22Rv1 (cell line): ENCODE data around the gene MAN1A1.

Experiments
- H3K27ac ChIP-seq: fragments of 450-650 bp; 2 replicates; pipeline ENCODE4 v1.5.1; 2017
- CTCF ChIP-seq: fragments of 450-650 bp; IDR thresholded peaks from 2 replicates; pipeline ENCODE4 v1.5.1; 2017; ENCODE audit warnings: mild to moderate bottlenecking
- ZFX ChIP-seq: fragments of 450-650 bp; IDR thresholded peaks from 2 replicates; pipeline ENCODE4 v1.6.1; 2017; ENCODE audit warnings: antibody characterized with exemption, borderline replicate concordance

MAN1A1 gene

DNA sequence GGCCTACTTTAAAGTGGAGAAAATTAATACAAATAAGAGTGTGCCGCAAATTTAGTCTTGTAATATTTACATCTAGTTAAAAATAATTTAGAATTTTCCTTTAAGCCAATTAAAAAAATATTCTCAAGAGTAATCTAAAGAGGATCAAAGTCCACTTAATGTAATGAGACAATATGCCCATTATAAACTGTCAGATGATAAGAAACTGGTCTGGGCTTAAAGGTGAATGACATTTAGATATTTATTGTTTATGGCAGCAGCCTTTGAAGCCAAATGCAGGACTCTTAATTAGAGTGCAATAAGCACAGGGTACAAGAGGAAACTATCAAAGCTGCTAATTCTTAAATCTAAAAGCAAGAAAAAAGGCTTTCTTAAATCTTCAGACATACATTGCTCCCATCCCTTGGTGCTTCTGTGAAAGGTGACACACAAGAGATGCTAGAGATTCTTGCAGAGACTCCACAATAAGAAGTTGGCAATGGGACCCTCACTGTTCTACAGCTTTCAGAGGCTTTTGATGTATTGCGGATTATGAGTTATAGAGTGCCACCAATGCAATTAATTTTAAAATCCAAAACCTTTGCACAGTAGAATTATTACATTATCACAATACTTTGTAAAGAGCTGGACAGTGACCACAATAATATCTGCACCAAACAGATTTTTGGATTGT lies 116.1 kb downstream of the MAN1A1 start:
- TF ChIP-seq CTCF = no peak
- TF ChIP-seq ZFX = no peak
- H3K27ac ChIP-seq = no peak overlapping the region

GRCh38 chr6:119231394-119231793 lies 118.2 kb downstream of the MAN1A1 start:
- TF ChIP-seq ZFX (no peak), CTCF (no peak)
- H3K27ac ChIP-seq = no peak overlapping the region

DNA sequence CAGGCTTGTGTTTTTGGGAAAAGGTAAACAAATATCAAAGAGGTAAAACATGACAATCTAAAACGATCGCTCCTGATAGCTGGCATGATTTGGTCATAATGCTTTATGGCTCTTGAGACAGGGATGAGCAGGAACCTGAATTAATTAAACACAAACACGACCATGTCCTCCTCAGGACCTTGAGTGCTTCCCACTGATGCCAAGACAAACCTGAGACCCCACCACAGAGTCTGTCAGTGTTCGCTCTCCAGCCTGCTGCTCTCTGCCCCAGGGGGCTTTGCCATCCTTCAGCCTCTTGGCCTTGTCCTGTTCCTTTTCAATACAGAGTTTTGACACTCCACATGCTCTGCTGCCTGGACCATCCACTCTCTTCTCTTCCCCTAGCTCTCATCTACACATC lies 119.4 kb downstream of the MAN1A1 start:
- TF ChIP-seq ZFX (no peak), CTCF (no peak)
- H3K27ac ChIP-seq = no peak overlapping the region

DNA sequence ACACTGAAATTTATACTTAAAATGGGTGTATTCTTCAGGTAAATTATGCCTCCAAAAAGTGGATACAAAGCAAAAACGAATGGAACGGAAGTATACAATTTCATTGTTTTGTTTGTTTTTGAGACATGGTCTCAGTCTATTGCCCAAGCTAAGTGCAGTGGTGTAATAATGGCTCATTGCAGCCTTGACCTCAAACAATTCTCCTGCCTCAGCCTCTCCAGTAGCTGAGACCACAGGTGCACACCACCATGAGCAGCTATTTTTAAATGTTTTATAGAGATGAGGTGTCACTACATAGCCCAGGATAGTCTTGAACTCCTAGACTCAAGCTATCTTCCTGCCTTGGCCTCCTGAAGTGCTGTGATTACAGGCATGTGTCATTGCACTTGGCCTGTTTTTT lies 122.2 kb downstream of the MAN1A1 start:
- TF ChIP-seq CTCF = no peak
- TF ChIP-seq ZFX = no peak
- H3K27ac ChIP-seq = no peak overlapping the region

GRCh38 chr6:119226089-119226488 lies 123.5 kb downstream of the MAN1A1 start:
- TF ChIP-seq CTCF (no peak), ZFX (no peak)
- no peak overlapping the region for H3K27ac ChIP-seq

GRCh38 chr6:119224095-119224701 lies 125.4 kb downstream of the MAN1A1 start:
- no peak overlapping the region for H3K27ac ChIP-seq
- no peak for TF ChIP-seq CTCF
- TF ChIP-seq ZFX = no peak

- TF ChIP-seq ZFX (no peak), CTCF (no peak)
These were observed 129.1 kb downstream of the MAN1A1 start for GRCh38 chr6:119220452-119220851.

More at GRCh38 chr6:119220452-119220851, 129.1 kb downstream of the MAN1A1 start:
- H3K27ac ChIP-seq = no peak overlapping the region
